Hypothalamus (tissue), 51 donors: Measurements from ENCODE around the gene GRAMD2A.
A peak's percentile ranks its signal among the peaks of the same experiment; 100 is the strongest.

Experiments
- DNase-seq, 51 donors: peaks; one replicate each; lab custom pipeline; 2025; lab: John Stamatoyannopoulos, UW

Gene GRAMD2A

GRCh38 chr15:72222393-72222792 is 24.8 kb upstream of the GRAMD2A start:
- peak in 9 of 51 donors; percentile 16 to 58 (median 29) for DNase-seq

- no peak for DNase-seq
Measured at GRCh38 chr15:72220687-72221086, 23.1 kb upstream of the GRAMD2A start.

GRCh38 chr15:72217216-72217615 is 19.6 kb upstream of the GRAMD2A start:
- no peak for DNase-seq

- no peak for DNase-seq
Measured at GRCh38 chr15:72216079-72216478, 18.5 kb upstream of the GRAMD2A start.

- DNase-seq = no peak
Measured at GRCh38 chr15:72207558-72208085, 10.0 kb upstream of the GRAMD2A start.

GRCh38 chr15:72206677-72207000 is 9.1 kb upstream of the GRAMD2A start:
- DNase-seq = no peak

GRCh38 chr15:72205896-72206676 is 8.5 kb upstream of the GRAMD2A start:
- no peak for DNase-seq

- no peak for DNase-seq
Measured at GRCh38 chr15:72205273-72205672, 7.7 kb upstream of the GRAMD2A start.

- DNase-seq = peak in 44 of 51 donors; percentile 24 to 93 (median 75)
Measured at GRCh38 chr15:72203507-72203837, 5.9 kb upstream of the GRAMD2A start.

GRCh38 chr15:72202801-72203506 is 5.4 kb upstream of the GRAMD2A start:
- DNase-seq = no peak

- DNase-seq = no peak
Measured at GRCh38 chr15:72202302-72202701, 4.7 kb upstream of the GRAMD2A start.

GRCh38 chr15:72201391-72201921 is 3.9 kb upstream of the GRAMD2A start:
- peak in 1 of 51 donors; percentile 24 for DNase-seq

- DNase-seq = no peak
Measured at GRCh38 chr15:72200395-72201237, 3.0 kb upstream of the GRAMD2A start.

- peak in 39 of 51 donors; percentile 15 to 81 (median 53) for DNase-seq
Measured at GRCh38 chr15:72199721-72200212, 2.2 kb upstream of the GRAMD2A start.

- DNase-seq = no peak
Measured at GRCh38 chr15:72199205-72199515, 1.6 kb upstream of the GRAMD2A start.

- DNase-seq = no peak
Measured at GRCh38 chr15:72198356-72199204, 993 bp upstream of the GRAMD2A start.

- no peak for DNase-seq
Measured at GRCh38 chr15:72197041-72197459, 537 bp downstream of the GRAMD2A start.

GRCh38 chr15:72196409-72197040 is 1.1 kb downstream of the GRAMD2A start:
- DNase-seq = no peak

- DNase-seq = peak in 5 of 51 donors; percentile 5 to 33 (median 19)
Measured at GRCh38 chr15:72195101-72195511, 2.5 kb downstream of the GRAMD2A start.
